T-helper 1 cell (primary cell): ENCODE results near the gene GNB1.
"Not testable (repeated sequence)": the region's sequence is repeated elsewhere in the genome, so short reads cannot be mapped to it uniquely, and the experiment has no call there.

Experiments
- DNase-seq, 5 donors: peaks; one replicate each; pipeline ENCODE4 v3.0.0-alpha.2; 2012 to 2020
- total RNA-seq, 4 donors: gene quantifications; one replicate each; lab custom pipeline; 2026; lab: John Stamatoyannopoulos, UW

Gene GNB1
- 213 to 223 (median 215) reads per million in 4 donors for total RNA-seq

DNA sequence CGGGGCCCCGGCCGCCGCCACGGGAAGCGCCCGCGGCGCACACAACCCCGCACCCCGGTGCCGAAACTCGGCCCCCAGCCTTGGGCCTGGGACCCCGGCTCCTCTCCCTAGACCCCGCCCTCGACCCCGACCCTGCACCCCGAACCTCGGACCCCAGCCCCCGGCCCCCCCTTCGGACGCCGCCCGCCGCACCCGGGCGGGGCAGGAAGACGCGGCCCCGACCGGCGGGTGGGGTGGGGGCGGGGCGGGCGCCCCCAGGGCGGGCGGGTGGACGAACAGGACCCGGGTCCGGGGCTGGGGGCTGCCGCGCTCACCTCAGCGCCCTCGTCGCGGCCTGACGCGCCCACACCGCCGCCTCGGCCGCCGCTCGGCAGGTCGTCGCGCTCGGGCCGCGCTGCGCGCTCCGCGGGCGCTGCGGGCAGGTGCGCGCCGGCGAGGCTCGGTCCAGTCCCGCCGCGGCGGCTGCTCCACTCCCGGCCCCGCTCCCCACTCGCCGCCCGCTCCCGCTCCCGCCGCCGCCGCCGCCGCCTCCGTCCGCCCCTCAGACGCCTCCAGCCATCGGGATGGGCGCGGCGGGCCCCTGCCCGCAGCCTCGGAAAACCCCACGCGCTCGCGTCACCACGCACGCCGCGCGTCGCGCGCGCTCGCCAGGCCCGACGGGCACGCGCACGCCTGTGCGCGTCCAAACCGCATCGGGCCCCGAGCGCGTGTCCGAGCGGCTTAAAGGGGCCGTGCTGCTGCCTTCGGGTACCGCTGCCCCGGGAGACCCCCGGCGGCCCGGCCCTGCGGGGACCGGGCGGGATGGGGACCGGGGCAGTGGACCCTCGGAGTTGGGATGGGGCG lies at the start of gene GNB1:
TSS of gene GNB1 (minus strand) at position 582 of the 843 bp plus-strand sequence. CDS start 65,634 bp downstream, outside the sequence.
- peak; percentile 76 to 88 (median 79) for DNase-seq

DNA sequence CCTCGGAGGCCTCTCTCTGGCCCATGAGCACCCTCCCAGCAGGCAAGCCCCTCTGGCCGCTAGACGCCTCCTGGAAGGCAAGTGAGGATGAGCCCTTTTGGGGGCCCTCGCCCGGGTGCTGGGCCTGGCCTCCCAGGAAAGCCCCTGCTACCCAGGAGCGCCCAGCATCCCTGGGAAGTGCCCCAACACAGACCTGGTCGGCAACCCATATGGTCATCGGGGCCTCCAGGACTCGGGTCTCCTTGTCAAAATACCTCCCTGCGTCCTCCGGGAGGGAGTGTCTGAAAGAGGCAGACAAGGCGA lies 49.2 kb upstream of the GNB1 start:
- no peak for DNase-seq

DNA sequence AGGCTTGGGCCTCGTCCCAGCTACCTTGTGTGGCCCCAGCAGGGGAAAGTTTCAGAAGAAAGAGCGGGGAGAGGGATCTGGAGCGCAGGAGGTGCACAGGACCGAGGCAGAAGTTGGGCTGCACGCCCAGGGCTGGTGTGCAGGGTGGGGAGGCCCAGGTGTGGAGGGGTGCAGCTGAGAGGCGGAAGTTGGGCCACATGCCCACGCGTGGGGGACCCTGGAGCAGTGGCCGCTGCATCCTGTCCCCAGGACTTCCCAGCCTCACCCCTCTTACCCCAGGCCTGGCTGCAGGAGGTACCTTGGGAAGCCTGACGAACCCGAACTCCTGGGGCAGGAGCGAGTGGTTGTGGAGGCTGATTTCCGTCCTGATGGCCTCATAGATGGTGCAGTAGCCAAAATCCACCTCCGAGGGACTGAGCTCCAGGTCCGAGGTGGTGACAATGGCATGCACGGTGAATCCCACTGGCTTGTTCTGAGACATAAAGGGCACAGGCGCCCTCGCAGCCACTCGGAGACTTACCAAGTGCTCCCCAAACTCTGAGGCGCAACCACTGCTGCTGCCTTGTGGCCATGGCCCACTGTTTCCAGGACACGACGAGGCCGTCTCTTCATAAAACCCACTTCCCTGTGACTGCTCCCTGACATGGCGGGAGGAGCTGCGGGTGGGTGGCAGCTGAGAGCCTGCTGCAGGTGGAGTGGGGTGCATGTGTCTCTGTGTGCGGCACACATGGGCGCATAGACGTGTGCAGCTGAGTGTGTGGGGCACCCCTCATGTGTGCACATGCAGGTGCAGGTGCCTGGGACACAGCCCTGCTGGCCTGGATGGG lies 48.6 kb upstream of the GNB1 start:
- no peak for DNase-seq

DNA sequence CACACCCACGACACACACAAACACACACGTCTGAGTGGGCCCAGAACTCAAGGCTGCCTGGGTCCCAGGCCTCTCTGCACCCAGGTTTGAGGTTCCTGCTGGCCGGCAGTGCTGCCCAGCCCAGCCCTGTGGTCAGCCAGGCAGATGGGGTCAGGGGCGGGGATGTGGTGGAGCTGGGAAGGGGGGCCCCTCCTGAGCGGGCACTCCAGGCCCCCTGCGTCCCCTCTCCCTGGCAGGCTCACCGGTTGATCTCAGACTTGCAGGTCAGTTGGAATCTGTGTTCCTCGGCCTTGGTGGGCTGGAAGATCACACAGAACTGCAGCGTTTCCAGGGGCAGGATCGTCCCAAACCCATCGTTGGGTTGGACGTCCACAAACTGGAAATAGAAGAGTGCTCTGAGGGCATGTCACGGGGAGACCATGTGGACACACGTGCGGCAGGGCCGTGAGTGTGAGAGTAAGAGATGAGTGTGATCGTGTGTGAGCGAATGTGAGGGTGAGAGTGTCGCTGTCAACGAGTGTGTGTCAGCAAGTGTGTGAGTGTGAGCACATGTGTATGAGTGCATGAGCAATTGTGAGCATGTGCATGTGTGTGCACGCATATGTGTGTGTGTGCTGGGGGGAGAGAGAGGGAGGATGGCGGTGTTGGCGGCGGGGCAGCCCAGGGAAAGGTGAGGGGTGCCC lies 47.9 kb upstream of the GNB1 start:
- DNase-seq = no peak

DNA sequence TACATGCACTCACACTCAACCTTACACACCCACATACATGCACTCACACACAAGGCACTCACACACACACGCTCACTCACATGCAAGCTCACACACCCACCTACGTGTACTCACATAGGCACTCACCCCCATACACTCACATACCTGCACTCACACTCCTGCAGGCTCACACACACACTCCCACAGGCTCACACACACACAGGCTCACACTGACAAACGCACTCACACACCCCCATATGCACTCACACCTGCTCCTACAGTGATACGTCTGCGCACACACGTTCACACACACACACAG lies 47.3 kb upstream of the GNB1 start:
- DNase-seq = no peak

DNA sequence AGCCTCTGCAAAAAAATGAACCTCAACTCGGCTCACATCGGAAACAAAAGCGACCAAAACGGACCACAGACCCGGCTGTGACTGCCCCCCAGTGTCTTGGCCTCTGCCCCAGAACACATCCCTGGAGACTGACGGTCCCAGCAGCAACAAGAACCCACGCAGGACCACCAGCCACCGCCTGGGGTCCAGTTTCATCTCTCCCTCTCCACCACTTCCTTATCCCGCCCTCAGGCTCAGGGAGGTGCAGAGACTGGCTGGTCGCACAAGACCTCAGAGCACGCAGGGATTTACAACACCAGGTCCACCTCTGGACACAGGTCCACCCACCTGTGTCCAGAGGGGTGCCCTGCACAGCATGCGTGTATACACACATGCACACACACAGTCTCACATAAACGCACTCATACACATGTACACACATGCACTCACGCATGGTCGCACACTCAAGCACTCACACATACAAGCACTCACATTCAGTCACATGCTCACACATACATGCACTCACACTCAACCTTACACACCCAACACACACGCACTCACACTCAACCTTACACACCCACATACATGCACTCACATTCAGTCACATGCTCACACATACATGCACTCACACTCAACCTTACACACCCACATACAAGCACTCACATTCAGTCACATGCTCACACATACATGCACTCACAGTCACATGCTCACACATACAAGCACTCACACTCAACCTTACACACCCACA lies 46.8 kb upstream of the GNB1 start:
- no peak for DNase-seq

DNA sequence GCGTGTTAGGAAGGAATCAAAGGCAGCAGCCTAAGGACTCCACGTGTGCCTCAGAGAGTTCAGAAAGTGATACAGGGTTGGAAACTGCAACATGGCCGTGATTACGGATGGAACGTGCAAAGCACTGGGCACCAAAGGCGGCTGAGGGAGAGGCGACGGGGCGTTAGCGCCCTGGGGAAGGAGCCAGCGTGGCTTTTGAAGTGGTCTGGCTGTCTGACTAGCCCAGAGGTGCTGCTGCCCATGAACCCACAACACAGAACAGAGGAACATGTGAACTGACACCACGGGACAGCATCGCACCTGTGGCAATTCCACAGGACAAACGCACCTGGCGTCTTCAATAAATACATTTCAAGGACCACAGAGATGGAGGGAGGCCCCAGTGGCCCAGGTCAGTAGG lies 46.2 kb upstream of the GNB1 start:
- no peak for DNase-seq

DNA sequence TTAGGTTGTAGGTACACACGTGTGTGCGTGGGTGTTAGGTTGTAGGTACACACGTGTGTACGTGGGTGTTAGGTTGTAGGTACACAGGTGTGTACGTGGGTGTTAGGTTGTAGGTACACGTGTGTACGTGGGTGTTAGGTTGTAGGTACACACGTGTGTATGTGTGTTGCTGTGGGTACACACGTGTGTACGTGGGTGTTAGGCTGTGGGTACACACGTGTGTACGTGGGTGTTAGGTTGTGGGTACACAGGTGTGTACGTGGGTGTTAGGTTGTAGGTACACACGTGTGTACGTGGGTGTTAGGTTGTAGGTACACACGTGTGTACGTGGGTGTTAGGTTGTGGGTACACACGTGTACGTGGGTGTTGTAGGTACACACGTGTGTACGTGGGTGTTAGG lies 44.0 kb upstream of the GNB1 start:
- not testable (repeated sequence) for DNase-seq

DNA sequence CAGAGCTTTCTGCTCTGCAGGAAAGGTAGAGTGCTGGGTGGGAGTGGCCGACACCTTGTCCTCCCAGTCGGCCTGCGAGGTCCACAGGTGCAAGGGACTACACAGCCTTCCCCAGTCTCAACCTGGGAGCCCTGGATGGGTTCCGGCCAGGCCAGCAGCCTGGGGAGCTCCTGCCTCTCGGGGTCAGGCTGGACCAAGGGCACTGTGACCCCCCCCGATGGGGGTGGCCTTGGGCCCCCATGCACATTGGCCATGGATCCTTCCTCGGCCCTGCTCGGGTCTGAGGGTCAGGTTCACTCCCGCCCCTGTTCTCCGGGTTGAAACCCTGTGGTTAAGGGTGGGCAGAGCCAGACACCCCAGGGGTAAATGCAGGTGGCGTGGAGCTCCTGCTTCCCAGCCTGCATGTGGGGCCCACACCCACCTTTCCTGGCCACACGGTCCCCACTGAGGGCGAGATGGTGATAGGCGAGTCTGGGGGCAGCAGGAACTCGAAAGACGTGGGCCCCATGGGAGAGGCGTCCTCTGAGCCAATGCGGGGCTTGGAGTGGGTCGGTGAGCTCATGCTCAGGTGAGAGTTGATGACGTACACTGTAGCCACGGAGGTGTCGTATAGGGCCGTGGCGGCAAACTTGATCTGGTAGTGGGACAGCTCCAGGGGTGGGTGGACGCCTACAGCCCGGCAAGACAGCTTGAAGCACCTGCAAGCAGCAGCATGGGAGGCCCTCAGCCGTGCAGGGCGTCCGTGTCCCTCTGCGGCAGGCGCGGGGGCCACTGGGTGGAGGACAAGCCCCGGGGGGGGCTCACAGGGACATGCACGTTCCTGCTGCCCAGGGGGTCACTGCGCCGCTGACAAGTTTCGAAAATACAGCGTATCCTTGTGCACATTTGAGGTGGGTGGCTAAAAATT lies 39.0 kb upstream of the GNB1 start:
- DNase-seq = no peak

DNA sequence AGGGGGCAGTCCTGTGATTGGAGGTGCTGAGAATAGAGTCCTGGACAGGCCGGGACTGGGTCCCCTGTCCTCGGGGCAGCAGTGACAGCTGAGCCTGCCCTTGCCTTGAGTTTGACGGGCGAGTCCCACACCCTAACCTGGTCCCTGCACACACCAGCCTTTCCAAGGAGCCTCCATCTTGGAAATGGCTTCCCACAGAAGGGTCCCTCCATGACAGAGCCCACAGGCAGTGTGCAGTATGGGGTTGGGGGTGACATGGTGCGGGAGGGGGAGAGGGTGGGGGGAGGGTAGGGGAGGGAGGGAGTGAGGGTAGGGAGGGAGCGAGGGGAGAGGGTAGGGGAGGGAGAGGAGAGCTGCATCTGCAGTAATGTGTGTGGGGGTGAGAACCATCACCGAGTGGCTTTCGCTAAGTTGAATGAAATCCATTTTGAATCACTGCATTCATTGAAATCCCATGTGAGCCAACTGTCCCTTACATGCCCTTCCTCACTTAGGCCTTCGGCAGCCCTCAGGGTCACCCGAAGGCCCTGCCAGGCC lies 38.3 kb upstream of the GNB1 start:
- DNase-seq = no peak

DNA sequence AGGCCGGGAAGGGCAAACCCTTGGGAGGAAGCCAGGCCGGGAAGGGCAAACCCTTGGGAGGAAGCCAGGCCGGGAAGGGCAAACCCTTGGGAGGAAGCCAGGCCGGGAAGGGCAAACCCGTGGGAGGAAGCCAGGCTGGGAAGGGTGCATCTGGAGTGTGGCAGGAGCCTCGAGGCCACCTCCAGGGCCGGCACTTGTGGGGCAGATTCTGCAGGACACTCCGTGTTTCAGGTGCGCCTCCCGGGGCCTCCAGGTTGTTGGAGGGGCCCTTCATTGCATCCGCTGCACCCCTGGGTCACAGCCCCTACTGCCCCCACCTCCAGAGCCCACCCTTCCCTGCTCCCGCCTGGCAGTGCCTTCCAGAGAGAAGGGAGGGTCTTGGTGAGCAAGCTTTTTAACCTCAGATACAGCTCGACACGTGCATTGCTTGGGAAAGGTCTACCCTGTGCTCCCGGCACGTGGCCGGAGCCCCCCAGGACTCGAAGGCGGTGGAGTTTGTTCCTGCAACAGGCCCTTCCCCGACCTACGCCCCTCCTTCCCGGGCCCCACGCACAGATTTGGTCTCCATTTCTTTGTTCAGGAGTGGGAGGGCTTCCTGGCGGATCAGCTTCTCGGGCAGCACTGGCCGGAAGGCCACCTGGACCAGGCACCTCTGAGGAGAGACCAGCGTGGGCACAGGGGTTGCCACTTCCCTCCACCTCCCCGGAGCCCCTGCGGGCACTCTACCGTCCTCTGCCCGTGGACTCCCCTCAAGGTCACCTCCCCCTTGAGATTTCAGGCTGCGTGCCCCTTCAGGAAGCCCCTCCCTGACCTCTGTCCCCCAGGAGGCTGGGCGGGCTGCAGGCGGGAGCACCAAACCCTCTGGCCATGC lies 37.6 kb upstream of the GNB1 start:
- no peak for DNase-seq

DNA sequence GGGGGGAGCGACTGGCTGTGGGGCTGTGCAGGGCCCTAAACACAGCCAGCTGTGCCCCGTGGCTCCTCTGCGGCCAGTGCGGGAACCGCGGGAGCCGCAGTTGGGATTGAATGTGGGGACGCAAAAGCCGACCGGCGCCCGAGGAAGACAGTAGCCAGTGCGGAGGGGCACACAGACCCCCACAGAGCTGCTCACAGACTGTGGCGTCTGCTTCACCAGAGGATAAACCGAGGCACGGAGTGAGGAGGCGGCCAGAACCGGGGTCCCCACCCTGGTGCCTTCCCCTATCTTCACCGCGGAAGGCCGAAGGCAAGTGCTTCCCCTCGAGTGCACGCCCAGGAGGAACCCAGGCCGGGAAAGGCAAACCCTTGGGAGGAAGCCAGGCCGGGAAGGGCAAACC lies 36.9 kb upstream of the GNB1 start:
- DNase-seq = no peak

DNA sequence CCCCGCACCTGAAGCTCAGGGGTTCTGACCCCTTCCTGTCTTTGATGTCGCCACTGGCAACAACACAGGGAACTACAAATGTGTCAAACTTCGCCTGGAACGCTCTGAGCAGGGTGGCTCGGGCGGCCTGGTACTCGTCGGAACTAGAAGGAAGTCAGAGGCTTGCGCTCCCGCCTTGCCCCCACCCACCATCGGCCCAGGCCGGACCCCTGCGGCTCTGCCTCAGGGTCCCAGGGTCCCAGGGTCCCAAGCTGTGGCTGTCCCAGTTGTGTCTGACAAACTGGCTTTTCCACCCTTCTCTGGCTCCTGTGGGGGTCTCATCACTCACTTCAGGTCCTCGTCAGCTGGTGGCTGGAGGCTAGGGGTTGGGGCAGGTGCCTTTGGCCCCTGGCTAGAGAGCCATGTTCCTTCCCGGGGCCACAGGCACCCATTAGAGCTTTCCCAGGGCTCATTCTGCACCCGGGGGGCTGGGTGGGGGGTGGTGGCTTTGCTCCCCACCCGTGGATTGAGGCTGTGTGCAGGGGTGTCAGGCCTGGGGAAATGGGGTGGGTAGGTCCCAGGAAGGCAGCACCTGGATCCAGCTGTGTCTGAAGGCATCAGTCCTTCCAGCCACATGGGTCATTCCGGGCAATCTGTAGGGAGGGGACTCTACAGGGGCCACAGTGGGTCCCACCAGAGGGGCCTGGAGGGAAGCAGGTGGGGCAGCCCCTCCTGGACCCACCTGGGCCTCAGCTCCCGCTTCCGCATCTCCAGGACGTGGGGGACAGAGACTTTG lies 36.2 kb upstream of the GNB1 start:
- no peak for DNase-seq

DNA sequence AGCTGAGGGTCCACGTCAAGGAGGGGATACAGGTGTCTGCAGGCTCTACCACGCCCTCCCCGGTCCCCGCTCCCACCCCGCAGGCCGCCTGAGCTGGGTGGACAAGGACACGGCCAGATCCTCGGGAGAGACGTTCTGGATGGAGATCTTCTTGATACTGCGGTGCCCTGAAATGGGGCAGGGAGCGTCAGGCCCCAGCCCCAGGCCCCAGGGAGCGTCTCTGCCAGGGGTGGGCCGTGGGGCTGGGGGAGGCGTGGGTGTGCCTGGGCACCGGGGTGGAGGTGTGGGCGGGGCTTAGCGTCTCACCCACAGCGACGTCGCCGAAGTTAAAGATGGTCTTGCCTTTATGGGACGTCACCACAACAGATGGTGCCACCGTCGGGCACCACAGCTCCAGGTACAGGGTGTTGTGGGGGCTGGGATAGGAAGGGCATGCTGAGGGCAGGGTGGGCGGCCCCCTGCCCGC lies 35.5 kb upstream of the GNB1 start:
- DNase-seq = no peak

DNA sequence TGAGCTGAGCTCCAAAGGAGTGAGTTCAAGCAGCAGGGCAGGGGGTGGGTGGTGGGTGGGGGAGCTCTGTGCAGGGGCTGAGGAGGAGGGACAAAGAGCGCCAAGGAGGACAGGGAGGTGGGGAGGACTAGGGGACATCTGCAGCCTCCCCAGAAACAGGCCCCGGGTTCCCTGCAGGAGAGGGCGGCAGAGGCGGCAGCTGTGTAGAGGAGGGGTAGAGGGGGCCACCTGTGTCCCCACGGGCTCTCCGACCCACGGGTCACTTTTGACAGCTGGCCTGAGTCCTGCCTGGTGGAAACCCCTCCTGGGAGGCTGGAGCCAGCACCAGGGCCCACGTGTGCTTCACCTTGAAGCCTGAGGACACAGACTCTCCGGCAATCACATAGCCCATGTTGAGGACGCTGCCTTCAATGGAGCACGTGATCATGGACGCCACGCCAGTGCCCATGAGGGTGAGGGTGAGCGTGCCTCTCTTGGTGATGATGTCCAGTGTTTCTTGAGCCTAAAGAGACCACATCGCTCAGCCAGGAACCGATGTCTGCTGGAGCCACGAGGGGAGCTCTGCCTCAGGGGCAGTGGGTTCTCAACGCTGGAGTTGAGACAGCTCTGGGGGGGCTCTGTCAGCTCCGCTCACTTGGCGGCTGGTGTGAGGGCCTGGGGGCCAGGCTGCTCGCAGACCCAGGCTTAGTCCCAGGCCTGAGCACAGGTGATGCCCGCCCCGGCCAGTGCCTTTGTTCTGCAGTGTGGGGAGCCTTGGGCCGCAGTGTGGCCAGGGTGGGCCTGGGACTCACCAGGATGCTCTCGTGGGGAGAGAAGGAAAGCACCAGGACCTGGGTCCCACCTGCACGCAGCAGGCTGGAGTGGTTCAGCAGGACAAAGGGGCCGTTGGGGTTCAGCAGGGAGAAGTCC lies 34.8 kb upstream of the GNB1 start:
- DNase-seq = no peak

DNA sequence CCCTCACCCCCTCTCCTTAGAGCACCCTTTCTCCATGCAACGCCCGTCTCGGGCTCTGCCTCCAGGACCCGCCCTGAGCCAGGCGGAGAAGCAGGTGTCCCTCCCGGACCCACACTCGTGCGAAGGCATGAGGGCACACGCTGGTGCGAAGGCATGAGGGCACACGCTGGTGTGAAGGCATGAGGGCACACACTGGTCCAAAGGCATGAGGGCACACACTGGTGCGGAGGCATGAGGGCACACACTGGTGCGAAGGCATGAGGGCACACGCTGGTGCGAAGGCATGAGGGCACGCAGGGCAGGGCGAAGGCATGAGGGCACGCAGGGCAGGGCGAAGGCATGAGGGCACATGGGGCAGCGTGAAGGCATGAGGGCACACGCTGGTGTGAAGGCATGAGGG lies 34.0 kb upstream of the GNB1 start:
- DNase-seq = no peak

DNA sequence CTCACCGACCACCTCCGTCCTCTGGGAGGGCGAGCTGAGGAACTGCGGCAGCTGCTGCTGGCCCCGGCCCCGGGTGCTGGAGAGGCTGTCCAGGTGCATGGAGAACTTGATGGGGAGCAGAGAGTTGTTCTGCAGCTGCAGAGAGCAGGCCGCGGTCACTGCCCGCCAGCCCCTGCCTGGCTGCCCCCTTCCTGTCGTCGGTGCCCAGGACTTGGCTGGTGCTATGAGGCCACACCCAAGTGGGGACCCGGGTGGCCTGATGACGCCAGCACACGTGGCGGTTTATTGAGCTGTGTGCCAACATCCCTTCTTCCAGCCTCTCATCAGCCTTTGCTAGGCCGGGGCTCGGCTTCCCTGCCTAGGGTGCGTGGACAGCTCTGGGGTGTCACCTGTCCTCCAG lies 33.5 kb upstream of the GNB1 start:
- no peak for DNase-seq
